ENCODE results near the gene TEX47. TPM values are rescaled to one million over a fixed set of nuclear protein-coding genes. Genes with fewer than 3 reads are reported as not detected.

Gene TEX47
- total RNA-seq, 4 donors from 2014 or later: not detected

- H3K27ac ChIP-seq: no peak overlapping the region
- no peak for DNase-seq
- H3K27me3 ChIP-seq: no peaks in the 10 kb centered on the region
- H3K9me3 ChIP-seq: no peaks in the 10 kb centered on the region
- no peak for ATAC-seq
- TF ChIP-seq POLR2A (IDR thresholded peaks at IDR 0.05) (no peak), CTCF (IDR thresholded peaks at IDR 0.05 in 4 of 5, conservative IDR thresholded peaks at IDR 0.05 in 1 of 5) (no peak)
- H3K36me3 ChIP-seq: no peaks in the 10 kb centered on the region
- in situ Hi-C loops (cut with MboI; ENCODE audit: low sequenced_read_pairs in 4 of 4) (no loop called here), intact Hi-C loops (cut with DNase I; ENCODE audit: low total_unique reads) (no loop called here)
- H3K4me3 ChIP-seq: no peak overlapping the region
- H3K4me1 ChIP-seq: no peaks in the 10 kb centered on the region
These were observed 30.7 kb upstream of the TEX47 start for GRCh38 chr7:88826222-88826621.

- Histone ChIP-seq H3K4me1 (no peaks in the 10 kb centered on the region), H3K27ac (no peak overlapping the region), H3K9me3 (no peaks in the 10 kb centered on the region), H3K4me3 (no peak overlapping the region), H3K27me3 (no peaks in the 10 kb centered on the region), H3K36me3 (no peaks in the 10 kb centered on the region)
- intact Hi-C loops (cut with DNase I; ENCODE audit: low total_unique reads) (no loop called here), in situ Hi-C loops (cut with MboI; ENCODE audit: low sequenced_read_pairs in 4 of 4) (no loop called here)
- no peak for ATAC-seq
- DNase-seq: no peak
- TF ChIP-seq POLR2A (IDR thresholded peaks at IDR 0.05) (no peak), CTCF (IDR thresholded peaks at IDR 0.05 in 4 of 5, conservative IDR thresholded peaks at IDR 0.05 in 1 of 5) (no peak)
These were observed 23.0 kb upstream of the TEX47 start for GRCh38 chr7:88818552-88818951.

GRCh38 chr7:88806280-88807037 lies 10.9 kb upstream of the TEX47 start:
- TF ChIP-seq POLR2A (IDR thresholded peaks at IDR 0.05) (no peak), CTCF (IDR thresholded peaks at IDR 0.05 in 4 of 5, conservative IDR thresholded peaks at IDR 0.05 in 1 of 5) (no peak)
- H3K4me3 ChIP-seq: no peak overlapping the region
- H3K27me3 ChIP-seq: no peaks in the 10 kb centered on the region
- no peak for DNase-seq
- no peaks in the 10 kb centered on the region for H3K36me3 ChIP-seq
- no peak overlapping the region for H3K27ac ChIP-seq
- in situ Hi-C loops (cut with MboI; ENCODE audit: low sequenced_read_pairs in 4 of 4) (no loop called here), intact Hi-C loops (cut with DNase I; ENCODE audit: low total_unique reads) (no loop called here)
- no peak for ATAC-seq
- H3K4me1 ChIP-seq: no peaks in the 10 kb centered on the region
- no peaks in the 10 kb centered on the region for H3K9me3 ChIP-seq

GRCh38 chr7:88801046-88801445 lies 5.5 kb upstream of the TEX47 start:
- intact Hi-C loops (cut with DNase I; ENCODE audit: low total_unique reads): no loop called here
- no peaks in the 10 kb centered on the region for H3K36me3 ChIP-seq
- H3K27me3 ChIP-seq: no peaks in the 10 kb centered on the region
- in situ Hi-C loops (cut with MboI; ENCODE audit: low sequenced_read_pairs in 4 of 4): no loop called here
- H3K4me1 ChIP-seq: no peaks in the 10 kb centered on the region
- DNase-seq (no peak), ATAC-seq (no peak)
- no peak overlapping the region for H3K4me3 ChIP-seq
- no peak overlapping the region for H3K27ac ChIP-seq
- H3K9me3 ChIP-seq: no peaks in the 10 kb centered on the region
- TF ChIP-seq POLR2A (IDR thresholded peaks at IDR 0.05) (no peak), CTCF (IDR thresholded peaks at IDR 0.05 in 4 of 5, conservative IDR thresholded peaks at IDR 0.05 in 1 of 5) (no peak)

- no peaks in the 10 kb centered on the region for H3K27me3 ChIP-seq
- no peak for TF ChIP-seq CTCF (IDR thresholded peaks at IDR 0.05 in 4 of 5, conservative IDR thresholded peaks at IDR 0.05 in 1 of 5)
- no peaks in the 10 kb centered on the region for H3K4me1 ChIP-seq
- no peak overlapping the region for H3K27ac ChIP-seq
- DNase-seq (no peak), ATAC-seq (no peak)
- H3K36me3 ChIP-seq: no peaks in the 10 kb centered on the region
- H3K9me3 ChIP-seq: no peaks in the 10 kb centered on the region
- in situ Hi-C loops (cut with MboI; ENCODE audit: low sequenced_read_pairs in 4 of 4): no loop called here
- no peak overlapping the region for H3K4me3 ChIP-seq
- intact Hi-C loops (cut with DNase I; ENCODE audit: low total_unique reads): no loop called here
These were observed 3.2 kb downstream of the TEX47 start for GRCh38 chr7:88792361-88792760.
